AG09319 (cell line): ENCODE measurements around the gene SSH2.
"Not testable (repeated sequence)": the region's sequence is repeated elsewhere in the genome, so short reads cannot be mapped to it uniquely, and the experiment has no call there.

Source experiments
- DNase-seq: peaks from one replicate; pipeline ENCODE4 v3.0.0-alpha.2; 2010; ENCODE audit warnings: low read depth; ENCODE audit errors: extremely low read depth
- CTCF ChIP-seq: IDR thresholded peaks from 2 replicates; pipeline ENCODE4 v1.5.1; 2011; ENCODE audit warnings: low read depth, mild to moderate bottlenecking, inconsistent platforms, low read length, moderate library complexity

SSH2 gene

GRCh38 chr17:29936724-29937123 is 6.7 kb upstream of the SSH2 start:
- no peak for TF ChIP-seq CTCF

DNA sequence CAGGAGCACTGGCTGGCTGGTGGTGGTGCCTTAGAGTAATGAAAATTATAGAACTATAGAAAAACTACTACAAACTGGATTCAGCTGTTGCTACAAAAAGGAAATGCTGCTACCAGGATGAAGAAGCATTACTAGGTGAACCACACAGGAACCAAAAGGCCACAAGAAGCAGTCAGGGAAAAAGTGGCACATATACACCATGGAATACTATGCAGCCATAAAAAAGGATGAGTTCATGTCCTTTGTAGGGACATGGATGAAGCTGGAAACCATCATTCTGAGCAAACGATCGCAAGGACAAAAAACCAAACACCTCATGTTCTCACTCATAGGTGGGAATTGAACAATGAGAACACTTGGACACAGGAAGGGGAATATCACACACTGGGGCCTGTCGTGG is 5.9 kb upstream of the SSH2 start:
- not testable (repeated sequence) for DNase-seq

More at GRCh38 chr17:29936724-29937123, 6.7 kb upstream of the SSH2 start:
- no peak for DNase-seq

GRCh38 chr17:29933379-29933778 is 3.4 kb upstream of the SSH2 start:
- DNase-seq, result no peak
- TF ChIP-seq CTCF, result peak; percentile 48

DNA sequence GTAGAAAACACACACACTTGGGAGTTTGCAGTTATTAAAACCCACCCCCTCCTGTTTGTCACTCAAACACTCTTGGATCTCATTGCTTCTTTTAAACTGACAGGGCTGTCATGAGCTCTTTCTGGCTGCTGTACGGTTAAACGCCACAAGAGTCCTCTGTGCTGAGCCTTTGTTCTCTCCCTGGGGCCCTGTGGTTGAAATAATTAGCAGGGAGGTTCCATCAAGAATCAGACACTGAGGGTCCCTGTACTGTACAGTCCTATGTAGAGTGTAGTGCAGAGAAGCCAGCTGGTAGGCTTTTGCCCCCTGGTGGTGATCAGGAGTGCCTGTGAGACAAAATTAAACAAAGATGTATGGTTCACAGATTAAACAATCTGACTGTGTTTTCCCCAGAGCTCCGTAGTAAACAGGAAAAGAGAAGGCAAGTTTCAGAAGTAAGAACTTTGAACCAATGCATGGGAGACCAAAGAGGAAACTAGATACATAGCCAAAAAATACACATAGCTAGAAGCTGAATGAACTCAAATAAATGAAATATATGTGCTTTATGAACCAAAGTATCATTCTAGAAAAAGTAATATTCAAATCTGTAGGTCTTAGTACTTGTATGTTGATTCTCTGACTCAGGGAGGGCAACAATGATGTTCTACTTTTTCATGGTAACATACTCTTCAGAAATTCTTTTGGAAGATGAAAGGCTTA is 1.4 kb upstream of the SSH2 start:
- TF ChIP-seq CTCF, result peak; percentile 95
- DNase-seq, result peak; percentile 49

DNA sequence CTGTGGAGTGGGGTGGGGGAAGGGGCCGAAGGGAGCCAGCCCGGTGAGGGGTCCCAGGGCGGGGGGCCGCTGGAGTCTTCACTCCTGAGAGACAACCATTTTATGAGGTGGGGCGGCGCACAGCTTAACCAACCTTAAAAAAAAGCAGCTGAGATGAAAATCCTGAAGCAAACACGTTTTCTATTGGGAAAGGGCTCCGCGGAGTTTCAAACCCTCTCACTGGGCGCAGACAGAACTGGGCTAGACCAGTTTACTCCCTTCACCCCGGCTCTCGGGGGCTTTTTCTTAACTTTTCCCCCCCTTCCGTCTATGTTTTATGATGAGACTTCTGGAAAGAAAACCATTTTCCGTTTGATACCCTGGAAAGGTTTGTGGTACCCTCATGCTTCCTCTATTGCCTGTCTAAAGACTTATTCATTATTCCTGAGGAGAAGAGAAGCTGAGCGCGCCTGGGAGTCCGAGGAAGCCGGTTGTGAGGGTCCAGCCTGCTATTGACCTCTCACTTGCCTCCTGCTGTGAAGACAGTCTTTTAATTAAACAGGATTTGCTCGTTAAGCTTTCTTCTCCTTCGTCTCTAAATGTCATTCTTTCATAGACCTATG is 482 bp upstream of the SSH2 start:
- DNase-seq, result no peak
- no peak for TF ChIP-seq CTCF

DNA sequence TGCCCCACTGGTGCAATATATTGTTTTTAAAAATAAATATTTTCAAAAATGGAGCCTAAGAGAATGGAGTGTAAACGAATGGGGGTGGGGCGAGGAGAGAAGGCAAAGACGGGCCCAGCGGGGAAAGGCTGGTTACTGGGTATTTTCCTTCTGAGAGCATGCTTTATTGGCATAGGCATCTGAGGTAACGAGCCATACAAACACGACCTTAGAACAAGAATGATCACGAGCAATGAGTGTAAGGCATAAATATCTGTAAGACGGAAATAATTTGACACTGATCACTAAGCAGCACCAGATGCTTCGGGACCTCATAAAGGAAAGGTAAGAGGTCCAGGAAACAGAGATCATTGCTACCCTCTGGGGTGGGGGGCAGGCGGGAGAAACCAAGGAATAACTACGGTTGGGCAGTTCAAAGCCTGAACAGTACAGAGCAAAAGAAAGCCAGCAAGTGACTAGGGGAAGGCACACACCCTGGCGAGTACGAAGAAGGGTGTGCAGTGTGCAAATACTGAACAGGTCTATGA is 959 bp downstream of the SSH2 start:
- no peak for DNase-seq
- no peak for TF ChIP-seq CTCF

GRCh38 chr17:29927546-29927945 is 2.5 kb downstream of the SSH2 start:
- no peak for TF ChIP-seq CTCF
- no peak for DNase-seq
